Measurements from ENCODE around the gene NR1H3. TPM values are rescaled to one million over a fixed set of nuclear protein-coding genes. Genes with fewer than 3 reads are reported as not detected.
A peak's percentile ranks its signal among the peaks of the same experiment; 100 is the strongest.

The NR1H3 gene
- total RNA-seq, 2 experiments from 2014 or later = 12.7 to 15.3 TPM

DNA sequence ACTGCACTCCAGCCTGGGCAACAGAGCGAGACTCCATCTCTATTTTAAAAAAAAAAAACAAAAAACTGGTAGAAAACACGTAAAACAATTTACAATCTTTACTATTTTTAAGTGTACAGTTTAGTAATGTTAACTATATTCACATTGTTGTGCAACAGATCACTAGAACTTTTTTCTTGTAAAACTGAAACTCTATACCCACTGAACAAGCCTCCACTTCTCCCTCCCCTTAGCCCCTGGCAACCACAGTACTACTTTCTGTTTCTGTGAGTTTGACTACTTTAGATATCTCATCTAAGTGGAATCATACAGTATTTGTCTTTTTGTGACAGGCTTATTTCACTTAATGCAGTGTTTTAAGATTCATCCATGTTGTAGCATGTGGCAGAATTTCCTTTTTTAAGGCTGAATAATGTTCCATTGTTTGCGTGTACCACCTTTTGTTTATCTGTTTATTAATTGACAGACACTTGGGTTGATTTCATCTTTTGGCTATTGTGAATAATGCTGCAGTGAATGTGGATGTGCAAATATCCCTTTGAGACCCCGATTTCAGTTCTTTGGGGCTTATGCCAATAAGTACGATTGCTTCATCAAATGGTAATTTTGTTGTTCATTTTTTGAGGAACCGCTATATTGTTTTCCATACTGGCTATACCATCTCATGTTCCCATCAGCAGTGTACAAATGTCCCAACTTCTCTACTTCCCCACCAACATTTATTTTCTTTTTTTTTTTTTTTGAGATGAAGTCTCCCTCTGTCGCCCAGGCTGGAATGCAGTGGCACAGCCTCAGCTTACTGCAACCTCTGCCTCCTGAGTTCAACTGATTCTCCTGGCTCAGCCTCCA lies 32.0 kb upstream of the NR1H3 start:
- Mint-ChIP-seq H3K9me3 (no peaks in the 10 kb centered on the region), H3K4me3 (peak overlapping the region; percentile 38), H3K27me3 (no peaks in the 10 kb centered on the region), H3K4me1 (ENCODE audit: low read depth) (peaks cover 29% of the 10 kb centered on the region), H3K36me3 (ENCODE audit: low read depth) (peaks cover 60% of the 10 kb centered on the region), H3K27ac (peak overlapping the region; percentile 74)
- no peak for TF ChIP-seq CTCF (IDR thresholded peaks at IDR 0.05)
- CTCF ChIA-PET = interaction anchor here (1.2 kb wide), 1 partner anchor 48 kb away, joined by 4 read pairs; no protein-coding TSS in a partner anchor
- DNase-seq = peak; percentile 54
- intact Hi-C loops (cut with micrococcal nuclease) = no loop called here
- POLR2A ChIA-PET = interaction anchor here (1.0 to 3.3 kb wide), 4 partner anchors 8 to 23 kb away, joined by 6 to 17 read pairs (median 12); partner anchors contain the start of genes ACP2 and DDB2
- peak; percentile 96 for ATAC-seq

DNA sequence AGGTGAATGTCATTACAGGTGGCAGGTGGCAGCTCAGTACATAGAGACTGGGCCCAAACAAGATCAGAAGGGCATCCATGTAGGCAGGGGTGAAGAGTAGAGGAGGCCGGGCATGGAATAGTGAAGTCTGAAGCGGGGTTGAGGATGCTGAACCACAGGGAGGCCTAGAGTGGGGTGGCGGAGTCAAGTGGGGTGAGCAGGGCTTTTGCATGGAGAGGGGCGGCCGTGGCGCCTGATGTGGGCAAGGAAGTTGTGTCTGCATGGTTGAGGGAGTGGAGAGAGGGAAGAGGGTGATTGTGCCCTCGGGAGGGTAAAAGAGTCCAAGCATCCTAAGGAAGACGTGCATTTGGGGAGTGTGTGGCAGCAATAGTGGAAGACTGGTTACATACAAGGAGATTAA lies 28.6 kb upstream of the NR1H3 start:
- Mint-ChIP-seq H3K9me3 (no peaks in the 10 kb centered on the region), H3K4me1 (ENCODE audit: low read depth) (peaks cover 29% of the 10 kb centered on the region), H3K4me3 (no peak overlapping the region), H3K27me3 (no peaks in the 10 kb centered on the region), H3K36me3 (ENCODE audit: low read depth) (peaks cover 59% of the 10 kb centered on the region), H3K27ac (no peak overlapping the region)
- POLR2A ChIA-PET = interaction anchor here (8.7 to 9.9 kb wide), 2 partner anchors 14 to 16 kb away, joined by 63 to 118 read pairs; partner anchors contain the start of genes ACP2 and DDB2
- CTCF ChIA-PET = no interaction called here
- no peak for TF ChIP-seq CTCF (IDR thresholded peaks at IDR 0.05)
- ATAC-seq = no peak
- DNase-seq = no peak
- intact Hi-C loops (cut with micrococcal nuclease) = no loop called here

DNA sequence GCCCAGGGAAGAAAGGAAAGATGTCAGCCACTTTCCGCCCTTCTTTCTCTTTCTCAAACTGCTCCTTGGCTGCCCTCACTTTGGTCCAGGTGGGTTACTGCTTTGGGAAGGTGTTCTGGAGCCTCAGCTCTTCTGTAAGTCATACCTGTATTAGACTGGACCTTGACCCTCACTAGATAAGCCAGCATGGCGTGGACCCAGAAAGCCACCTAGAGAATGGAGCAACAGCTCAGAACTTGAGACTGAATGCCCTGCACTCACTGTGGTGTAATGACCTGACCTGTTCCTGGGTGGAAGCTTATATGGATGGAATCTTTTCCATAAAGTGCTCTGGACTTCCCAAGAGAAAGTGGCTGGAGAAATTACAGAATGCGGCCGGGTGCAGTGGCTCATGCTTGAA lies 24.7 kb upstream of the NR1H3 start:
- TF ChIP-seq CTCF (IDR thresholded peaks at IDR 0.05) = no peak
- intact Hi-C loops (cut with micrococcal nuclease) = no loop called here
- H3K9me3 Mint-ChIP-seq = no peaks in the 10 kb centered on the region
- CTCF ChIA-PET = interaction anchor here (0.7 to 6.0 kb wide), 5 partner anchors 9 to 32 kb away, joined by 3 to 30 read pairs (median 5); partner anchors contain the start of gene ACP2
- H3K27ac Mint-ChIP-seq = no peak overlapping the region
- H3K27me3 Mint-ChIP-seq = no peaks in the 10 kb centered on the region
- peaks cover 63% of the 10 kb centered on the region for H3K36me3 Mint-ChIP-seq (ENCODE audit: low read depth)
- H3K4me1 Mint-ChIP-seq (ENCODE audit: low read depth) = peaks cover 23% of the 10 kb centered on the region
- ATAC-seq (no peak), DNase-seq (no peak)
- POLR2A ChIA-PET = interaction anchor here (0.7 to 9.9 kb wide), 7 partner anchors 9 to 320 kb away, joined by 3 to 118 read pairs (median 7); partner anchors contain the start of genes ACP2 and DDB2
- H3K4me3 Mint-ChIP-seq = no peak overlapping the region

DNA sequence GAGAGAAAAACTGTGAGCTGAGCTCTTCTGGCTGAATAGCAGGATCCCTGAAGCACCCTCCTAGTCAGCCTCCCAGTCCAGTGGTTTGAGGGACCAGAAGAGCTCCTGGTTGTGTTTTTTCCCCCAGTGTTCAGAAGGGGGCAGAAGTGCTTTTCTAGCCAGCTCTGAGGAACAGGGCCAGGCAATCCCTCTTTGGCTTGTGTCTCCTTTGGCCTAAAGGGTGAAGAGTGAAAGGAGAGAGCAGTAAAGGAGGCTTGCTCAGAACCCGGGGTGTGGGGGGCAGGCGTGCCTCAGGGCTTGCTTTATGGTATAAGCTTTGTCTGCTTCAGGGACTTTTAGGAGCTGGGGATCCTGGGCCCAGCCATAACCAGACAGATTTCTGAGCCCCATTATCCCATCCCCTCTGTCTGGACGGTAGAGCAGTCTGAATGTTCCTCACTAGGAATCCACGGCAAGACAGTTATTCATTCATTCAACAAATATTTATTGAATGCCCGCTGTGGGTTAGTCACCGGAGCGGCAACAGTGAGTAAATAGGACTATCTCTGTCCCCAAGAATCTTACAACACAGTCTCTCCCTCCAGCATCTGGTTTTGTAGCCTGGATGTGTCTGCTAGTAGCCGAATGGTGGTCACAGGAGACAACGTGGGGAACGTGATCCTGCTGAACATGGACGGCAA lies 23.7 kb upstream of the NR1H3 start:
- POLR2A ChIA-PET = interaction anchor here (0.9 to 9.9 kb wide), 7 partner anchors 7 to 135 kb away, joined by 3 to 118 read pairs (median 9); partner anchors contain the start of genes ACP2 and DDB2
- no peak overlapping the region for H3K4me3 Mint-ChIP-seq
- peaks cover 61% of the 10 kb centered on the region for H3K36me3 Mint-ChIP-seq (ENCODE audit: low read depth)

More for the DNA sequence above, 23.7 kb upstream of the NR1H3 start:
- H3K27ac Mint-ChIP-seq = peak overlapping the region; percentile 56
- DNase-seq (peak; percentile 19), ATAC-seq (peak; percentile 42)
- H3K9me3 Mint-ChIP-seq = no peaks in the 10 kb centered on the region
- CTCF ChIA-PET = interaction anchor here (0.7 to 6.0 kb wide), 8 partner anchors 8 to 414 kb away, joined by 3 to 30 read pairs (median 6); partner anchors contain the start of gene ACP2
- H3K4me1 Mint-ChIP-seq (ENCODE audit: low read depth) = peaks cover 22% of the 10 kb centered on the region
- intact Hi-C loops (cut with micrococcal nuclease) = no loop called here
- H3K27me3 Mint-ChIP-seq = no peaks in the 10 kb centered on the region
- TF ChIP-seq CTCF (IDR thresholded peaks at IDR 0.05) = no peak

All from activated CD8-positive, alpha-beta T cell treated with anti-CD3 and anti-CD28 coated beads for 36 hours (primary cell).